NK-92 treated with Interleukin-12 subunit alpha and Interleukin-12 subunit beta, amount 100 ng/mL, for 24 hours (cell line): ENCODE results near the gene CALCOCO1.
"Not testable (repeated sequence)": the region's sequence is repeated elsewhere in the genome, so short reads cannot be mapped to it uniquely, and the experiment has no call there.

ENCODE experiments used
- DNase-seq: peaks from one replicate; lab custom pipeline; 2025; lab: John Stamatoyannopoulos, UW

CALCOCO1 gene

GRCh38 chr12:53727310-53728041, at the start of gene CALCOCO1:
Gene CALCOCO1 (minus strand): TSS chr12:53727452. CDS start chr12:53725242, 2,210 bp downstream.
- peak; percentile 92 for DNase-seq

- no peak for DNase-seq
These were observed 49.6 kb upstream of the CALCOCO1 start for GRCh38 chr12:53776872-53777271.

- no peak for DNase-seq
These were observed 48.4 kb upstream of the CALCOCO1 start for GRCh38 chr12:53775478-53776145.

GRCh38 chr12:53770281-53770680, 43.0 kb upstream of the CALCOCO1 start:
- no peak for DNase-seq

GRCh38 chr12:53768976-53769375, 41.7 kb upstream of the CALCOCO1 start:
- DNase-seq: no peak

GRCh38 chr12:53766881-53767280, 39.6 kb upstream of the CALCOCO1 start:
- no peak for DNase-seq

- DNase-seq: no peak
These were observed 38.6 kb upstream of the CALCOCO1 start for GRCh38 chr12:53765891-53766290.

GRCh38 chr12:53764615-53765014, 37.4 kb upstream of the CALCOCO1 start:
- no peak for DNase-seq

- DNase-seq: not testable (repeated sequence)
These were observed 35.5 kb upstream of the CALCOCO1 start for GRCh38 chr12:53762793-53763192.

GRCh38 chr12:53761306-53761705, 34.1 kb upstream of the CALCOCO1 start:
- no peak for DNase-seq

GRCh38 chr12:53759261-53759660, 32.0 kb upstream of the CALCOCO1 start:
- no peak for DNase-seq

GRCh38 chr12:53758730-53759103, 31.5 kb upstream of the CALCOCO1 start:
- DNase-seq: no peak

GRCh38 chr12:53758081-53758729, 31.0 kb upstream of the CALCOCO1 start:
- no peak for DNase-seq

GRCh38 chr12:53757101-53757770, 30.0 kb upstream of the CALCOCO1 start:
- DNase-seq: peak; percentile 67

- DNase-seq: no peak
These were observed 29.2 kb upstream of the CALCOCO1 start for GRCh38 chr12:53756300-53757100.

GRCh38 chr12:53755893-53756292, 28.6 kb upstream of the CALCOCO1 start:
- DNase-seq: no peak

- no peak for DNase-seq
These were observed 28.2 kb upstream of the CALCOCO1 start for GRCh38 chr12:53755451-53755891.

- DNase-seq: no peak
These were observed 27.5 kb upstream of the CALCOCO1 start for GRCh38 chr12:53754633-53755264.

- no peak for DNase-seq
These were observed 26.9 kb upstream of the CALCOCO1 start for GRCh38 chr12:53754188-53754585.

GRCh38 chr12:53752621-53753020, 25.4 kb upstream of the CALCOCO1 start:
- no peak for DNase-seq

- DNase-seq: no peak
These were observed 24.9 kb upstream of the CALCOCO1 start for GRCh38 chr12:53752192-53752601.
